Pancreas (tissue), 10 donors: ENCODE data around the gene ARF1. TPM values are rescaled to one million over a fixed set of nuclear protein-coding genes. Genes with fewer than 3 reads are reported as not detected.
A peak's percentile ranks its signal among the peaks of the same experiment; 100 is the strongest.

Source experiments
- ATAC-seq, 4 donors: fragments of 200-7000 bp; cut with Tn5 transposase; one replicate each; pipeline versions ENCODE4 v1.8.0 to v1.9.1; 2020; ENCODE audit warnings: mild to moderate bottlenecking in 4 of 4, moderate library complexity in 4 of 4
- DNase-seq, 6 donors: peaks; one replicate each; pipeline ENCODE4 v3.0.0-alpha.2; 2020
- FAIRE-seq: peaks from 2 replicates; lab custom pipeline; 2012; peaks lifted over from hg19 to GRCh38; lab: Jason Lieb, UNC
- H3K27ac ChIP-seq, 4 donors: fragments of 200-600 bp; sonication (generic); 1 replicate in 3 of 4; 2 replicates in 1 of 4; pipeline versions ENCODE4 v1.5.0 to v1.8.0; 2020
- H3K27me3 ChIP-seq, 4 donors: fragments of 200-600 bp; one replicate each; pipeline ENCODE4 v1.8.0; 2021
- H3K36me3 ChIP-seq, 3 donors: fragments of 200-600 bp; sonication (generic) in 1 of 3; one replicate each; pipeline versions ENCODE4 v1.5.0 to v1.8.0; 2020 to 2021
- H3K4me1 ChIP-seq, 3 donors: fragments of 200-600 bp; one replicate each; pipeline ENCODE4 v1.8.0; 2021
- H3K4me3 ChIP-seq, 4 donors: fragments of 200-600 bp; sonication (generic) in 2 of 4; one replicate each; pipeline versions ENCODE4 v1.5.0 to v1.8.0; 2020 to 2021
- H3K9me3 ChIP-seq, 4 donors: fragments of 200-600 bp; one replicate each; pipeline ENCODE4 v1.8.0; 2021
- WGBS, 2 donors: extraction: QIAGEN DNeasy Blood & Tissue Kit; methylation state at CpG; one replicate each; pipeline ENCODE4 v1.1.7; 2013; 5-methylcytosine and 5-hydroxymethylcytosine counted together
- intact Hi-C, 3 donors: fragments of 100-400 bp; cut with DNase I; formaldehyde crosslinking; loops; one replicate each; pipeline versions ENCODE4 v1.11.1 to v1.14.2; 2022
- polyA plus RNA-seq, 2 donors: library from polyadenylated mRNA; stranded (reverse); fragments of 200-250 nt; gene quantifications; one replicate each; pipeline ENCODE4 v1.2.3, GENCODE V29; 2013
- total RNA-seq, 6 donors: library from RNA; stranded (reverse); fragmentation: NEBNext Ultra II Directional in 4 of 6; extraction: Animal tissue kit (Norgen Biotek cat#: 25700) in 4 of 6; gene quantifications; one replicate each; pipeline versions ENCODE4 v1.2.1 to v1.2.4, GENCODE V29; 2021 to 2023
- TF ChIP-seq, protein P1 (sequence below), 4 donors: fragments of 200-600 bp; sonication (generic) in 3 of 4; IDR thresholded peaks; one replicate each; pipeline versions ENCODE4 v1.5.0 to v1.8.0; 2021; ENCODE audit warnings: antibody characterized with exemption in 4 of 4
- donor health status: healthy with polysubstance abuse.
- donor health status: DM: no; HTN: no; CAD: no; lungs with moderate emphysema.
- donor health status: DM: no; HTN: no; CAD: no.
- donor health status: control.
- donor health status: control.
- donor health status: Bipolar disorder and iron deficiency.
- donor health status: DM: yes; HTN: yes; CAD: no.
- donor health status: DM: no; HTN: no; CAD: no.
- donor health status: DM: no; HTN: no; CAD: no.
- donor health status: DM: yes; HTN: yes; CAD: no.

The ARF1 gene
- total and polyA plus RNA-seq, 8 donors = 160 to 251 (median 205) TPM

DNA sequence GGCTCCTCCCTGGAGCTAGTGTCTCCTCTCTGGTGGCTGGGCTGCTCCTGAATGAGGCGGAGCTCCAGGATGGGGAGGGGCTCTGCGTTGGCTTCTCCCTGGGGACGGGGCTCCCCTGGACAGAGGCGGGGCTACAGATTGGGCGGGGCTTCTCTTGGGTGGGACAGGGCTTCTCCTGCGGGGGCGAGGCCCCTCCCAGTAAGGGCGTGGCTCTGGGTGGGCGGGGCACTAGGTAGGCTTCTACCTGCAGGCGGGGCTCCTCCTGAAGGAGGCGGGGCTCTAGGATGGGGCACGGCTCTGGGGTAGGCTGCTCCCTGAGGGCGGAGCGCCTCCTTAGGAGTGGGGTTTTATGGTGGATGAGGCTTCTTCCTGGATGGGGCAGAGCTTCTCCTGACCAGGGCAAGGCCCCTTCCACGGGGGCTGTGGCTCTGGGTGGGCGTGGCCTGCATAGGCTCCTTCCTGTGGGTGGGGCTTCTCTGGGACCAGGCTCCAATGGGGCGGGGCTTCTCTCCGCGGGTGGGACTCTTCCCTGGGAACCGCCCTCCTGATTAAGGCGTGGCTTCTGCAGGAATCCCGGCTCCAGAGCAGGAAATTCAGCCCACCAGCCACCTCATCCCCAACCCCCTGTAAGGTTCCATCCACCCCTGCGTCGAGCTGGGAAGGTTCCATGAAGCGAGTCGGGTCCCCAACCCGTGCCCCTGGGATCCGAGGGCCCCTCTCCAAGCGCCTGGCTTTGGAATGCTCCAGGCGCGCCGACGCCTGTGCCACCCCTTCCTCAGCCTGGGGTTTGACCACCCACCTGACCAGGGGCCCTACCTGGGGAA, 22.7 kb upstream of the ARF1 start:
- Histone ChIP-seq H3K36me3 (no peaks in the 10 kb centered on the region), H3K27me3 (no peaks in the 10 kb centered on the region), H3K9me3 (no peaks in the 10 kb centered on the region), H3K4me1 (no peaks in the 10 kb centered on the region), H3K27ac (peak overlapping the region in 1 of 4 donors; percentile 54), H3K4me3 (peak overlapping the region; percentile 23 to 54 (median 39))
- FAIRE-seq (no peak), DNase-seq (peak; percentile 98 to 100 (median 99)), ATAC-seq (peak; percentile 89 to 95 (median 90))
- 4% methylated on average over 26 to 33 of the region's 33 CpGs for WGBS, 2 donors
- TF ChIP-seq, protein P1, sequence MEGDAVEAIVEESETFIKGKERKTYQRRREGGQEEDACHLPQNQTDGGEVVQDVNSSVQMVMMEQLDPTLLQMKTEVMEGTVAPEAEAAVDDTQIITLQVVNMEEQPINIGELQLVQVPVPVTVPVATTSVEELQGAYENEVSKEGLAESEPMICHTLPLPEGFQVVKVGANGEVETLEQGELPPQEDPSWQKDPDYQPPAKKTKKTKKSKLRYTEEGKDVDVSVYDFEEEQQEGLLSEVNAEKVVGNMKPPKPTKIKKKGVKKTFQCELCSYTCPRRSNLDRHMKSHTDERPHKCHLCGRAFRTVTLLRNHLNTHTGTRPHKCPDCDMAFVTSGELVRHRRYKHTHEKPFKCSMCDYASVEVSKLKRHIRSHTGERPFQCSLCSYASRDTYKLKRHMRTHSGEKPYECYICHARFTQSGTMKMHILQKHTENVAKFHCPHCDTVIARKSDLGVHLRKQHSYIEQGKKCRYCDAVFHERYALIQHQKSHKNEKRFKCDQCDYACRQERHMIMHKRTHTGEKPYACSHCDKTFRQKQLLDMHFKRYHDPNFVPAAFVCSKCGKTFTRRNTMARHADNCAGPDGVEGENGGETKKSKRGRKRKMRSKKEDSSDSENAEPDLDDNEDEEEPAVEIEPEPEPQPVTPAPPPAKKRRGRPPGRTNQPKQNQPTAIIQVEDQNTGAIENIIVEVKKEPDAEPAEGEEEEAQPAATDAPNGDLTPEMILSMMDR (IDR thresholded peaks at IDR 0.05) = no peak
- intact Hi-C loops = no loop called here

DNA sequence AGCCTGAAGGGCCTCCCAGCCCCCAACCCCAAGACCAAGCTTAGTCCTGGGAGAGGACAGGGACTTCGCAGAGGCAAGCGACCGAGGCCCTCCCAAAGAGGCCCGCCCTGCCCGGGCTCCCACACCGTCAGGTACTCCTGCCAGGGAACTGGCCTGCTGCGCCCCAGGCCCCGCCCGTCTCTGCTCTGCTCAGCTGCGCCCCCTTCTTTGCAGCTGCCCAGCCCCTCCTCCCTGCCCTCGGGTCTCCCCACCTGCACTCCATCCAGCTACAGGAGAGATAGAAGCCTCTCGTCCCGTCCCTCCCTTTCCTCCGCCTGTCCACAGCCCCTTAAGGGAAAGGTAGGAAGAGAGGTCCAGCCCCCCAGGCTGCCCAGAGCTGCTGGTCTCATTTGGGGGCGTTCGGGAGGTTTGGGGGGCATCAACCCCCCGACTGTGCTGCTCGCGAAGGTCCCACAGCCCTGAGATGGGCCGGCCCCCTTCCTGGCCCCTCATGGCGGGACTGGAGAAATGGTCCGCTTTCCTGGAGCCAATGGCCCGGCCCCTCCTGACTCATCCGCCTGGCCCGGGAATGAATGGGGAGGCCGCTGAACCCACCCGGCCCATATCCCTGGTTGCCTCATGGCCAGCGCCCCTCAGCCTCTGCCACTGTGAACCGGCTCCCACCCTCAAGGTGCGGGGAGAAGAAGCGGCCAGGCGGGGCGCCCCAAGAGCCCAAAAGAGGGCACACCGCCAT, 21.9 kb upstream of the ARF1 start:
- H3K4me3 ChIP-seq = peak overlapping the region; percentile 23 to 54 (median 39)
- TF ChIP-seq, protein P1 (IDR thresholded peaks at IDR 0.05) = no peak
- ATAC-seq = peak; percentile 10 to 41 (median 20)

DNA sequence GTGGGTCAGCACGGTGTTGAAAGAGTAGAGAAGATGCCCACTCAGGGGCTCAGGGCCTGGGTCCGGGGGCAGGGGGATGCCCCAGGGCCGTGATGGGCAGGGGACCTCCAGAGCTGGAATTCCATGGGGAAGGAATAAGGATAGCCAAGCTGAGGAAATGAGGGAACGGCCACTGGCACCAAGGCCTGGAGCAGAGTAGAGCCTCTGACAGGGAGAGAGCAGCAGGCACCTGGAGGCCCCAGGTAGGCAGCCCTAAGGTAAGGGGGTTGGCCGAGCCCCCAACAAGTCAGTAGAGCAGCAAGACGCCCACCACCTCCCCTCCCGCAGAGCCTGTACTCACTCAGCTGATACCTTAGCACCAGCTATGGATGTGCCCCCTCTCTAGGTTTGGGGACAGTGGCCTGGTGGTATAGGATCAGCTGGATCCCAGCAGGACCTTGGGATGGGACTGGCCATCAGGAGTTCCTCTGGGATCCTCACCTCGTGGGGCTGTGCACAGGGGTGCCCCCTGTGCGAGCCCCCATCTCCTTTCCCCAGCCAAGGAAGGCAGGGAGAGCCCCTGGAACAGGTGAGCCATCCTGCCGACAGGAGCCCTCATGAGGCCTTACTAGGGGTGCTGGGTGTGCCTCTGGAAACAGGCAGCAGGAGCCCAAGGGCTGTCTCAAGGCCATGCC, 21.0 kb upstream of the ARF1 start:
- 83 to 85% methylated on average over 10 of the region's 10 CpGs for whole genome bisulfite sequencing, 2 donors
- H3K4me1 ChIP-seq = no peaks in the 10 kb centered on the region
- H3K4me3 ChIP-seq = no peak overlapping the region
- intact Hi-C loops = no loop called here
- H3K27ac ChIP-seq = no peak overlapping the region
- ATAC-seq (no peak), FAIRE-seq (no peak), DNase-seq (peak in 2 of 6 donors; percentile 38 to 57)
- H3K36me3 ChIP-seq = no peaks in the 10 kb centered on the region
- TF ChIP-seq, protein P1 (IDR thresholded peaks at IDR 0.05) = no peak
- H3K9me3 ChIP-seq = no peaks in the 10 kb centered on the region
- H3K27me3 ChIP-seq = no peaks in the 10 kb centered on the region

More for the DNA sequence above, 21.9 kb upstream of the ARF1 start:
- FAIRE-seq = no peak
- Histone ChIP-seq H3K27me3 (no peaks in the 10 kb centered on the region), H3K27ac (peak overlapping the region in 1 of 4 donors; percentile 54), H3K9me3 (no peaks in the 10 kb centered on the region), H3K36me3 (no peaks in the 10 kb centered on the region), H3K4me1 (no peaks in the 10 kb centered on the region)
- peak; percentile 38 to 83 (median 57) for DNase-seq
- intact Hi-C loops = no loop called here
- 30% methylated on average over 30 to 34 of the region's 34 CpGs for WGBS, 2 donors

DNA sequence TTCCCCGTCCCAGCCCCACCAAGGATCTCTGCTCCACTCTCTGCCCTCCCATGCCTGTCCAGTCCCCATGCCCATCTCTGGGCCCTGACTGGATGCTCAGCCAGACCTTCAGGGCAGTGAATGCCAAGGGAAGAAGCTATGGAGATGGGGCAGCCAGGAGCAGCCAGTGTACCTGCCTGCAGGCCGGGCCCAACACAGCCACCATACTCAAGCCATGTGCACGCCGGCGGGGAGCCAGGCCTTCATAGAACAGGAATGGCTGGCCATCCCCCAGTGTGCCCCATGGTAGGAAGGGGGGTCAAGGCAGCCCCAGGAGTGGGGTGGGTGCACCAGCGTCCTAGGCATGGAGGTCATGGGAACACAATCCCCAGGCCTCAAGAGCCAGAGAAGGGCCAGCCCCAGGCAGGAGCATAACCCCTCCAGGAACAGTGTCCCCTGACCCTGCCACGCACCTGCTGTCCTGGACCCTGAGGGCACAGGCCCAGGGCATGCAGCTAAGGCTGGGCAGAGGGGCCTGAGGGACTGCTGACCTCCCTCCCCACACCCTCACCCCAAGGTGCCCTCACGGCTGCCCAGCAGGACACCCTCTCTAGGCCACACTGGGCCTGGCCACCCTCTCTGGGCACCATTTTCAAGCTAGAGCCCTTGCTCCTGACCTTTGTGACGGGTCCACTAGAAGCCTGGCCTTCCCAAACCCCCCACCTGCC, 20.3 kb upstream of the ARF1 start:
- intact Hi-C loops = no loop called here
- no peaks in the 10 kb centered on the region for H3K4me1 ChIP-seq
- no peak for FAIRE-seq
- no peak overlapping the region for H3K27ac ChIP-seq
- peak in 1 of 6 donors; percentile 71 for DNase-seq
- H3K27me3 ChIP-seq = no peaks in the 10 kb centered on the region
- TF ChIP-seq, protein P1 (IDR thresholded peaks at IDR 0.05) = no peak
- 93 to 94% methylated on average over 9 of the region's 9 CpGs for WGBS, 2 donors
- H3K4me3 ChIP-seq = no peak overlapping the region
- no peak for ATAC-seq
- H3K36me3 ChIP-seq = no peaks in the 10 kb centered on the region
- no peaks in the 10 kb centered on the region for H3K9me3 ChIP-seq
